PC-3 (cell line): Measurements from ENCODE around the gene ARL6IP1.

ENCODE experiments used
- CTCF ChIP-seq: fragments of 300-600 bp; sonication (generic); conservative IDR thresholded peaks from 2 replicates; pipeline ENCODE4 v1.5.1; 2017; ENCODE audit warnings: antibody characterized with exemption, low read depth, mild to moderate bottlenecking, low read length
- EZH2phosphoT487 ChIP-seq: fragments of 300-600 bp; sonication (generic); IDR thresholded peaks from 2 replicates; pipeline ENCODE4 v1.6.1; 2018; ENCODE audit warnings: mild to moderate bottlenecking, antibody characterized with exemption, low read length, borderline replicate concordance

- TF ChIP-seq EZH2phosphoT487, result no peak
- TF ChIP-seq CTCF, result no peak
Measured at GRCh38 chr16:18784917-18785623, 16.3 kb downstream of the ARL6IP1 start.
